K562 (cell line): ENCODE data around the gene PROK1. TPM values are rescaled to one million over a fixed set of nuclear protein-coding genes. Genes with fewer than 3 reads are reported as not detected.
A peak's percentile ranks its signal among the peaks of the same experiment; 100 is the strongest.

ENCODE experiments used
- CBFA2T2 ChIP-seq: fragments of 450-650 bp; conservative IDR thresholded peaks from 2 replicates; pipeline ENCODE4 v1.6.1; 2017; ENCODE audit warnings: mild to moderate bottlenecking
- CCNT2 ChIP-seq: IDR thresholded peaks from 2 replicates; pipeline ENCODE4 v1.6.1; 2011; ENCODE audit warnings: borderline replicate concordance, low read depth, mild to moderate bottlenecking, moderate library complexity, mixed read lengths, low read length; ENCODE audit not compliant: insufficient read length; ENCODE audit errors: extremely low read depth
- GABPB1 ChIP-seq: sonication (generic); formaldehyde crosslinking; IDR thresholded peaks from 2 replicates; pipeline ENCODE4 v1.8.0; 2022; ENCODE audit warnings: mild to moderate bottlenecking, missing genetic modification reagents
- GTF2A2 ChIP-seq: IDR thresholded peaks from 2 replicates; pipeline ENCODE4 v1.6.1; 2016; ENCODE audit warnings: mild to moderate bottlenecking, missing genetic modification characterization, missing compliant biosample characterization
- GTF2E2 ChIP-seq: fragments of 200-800 bp; sonication (Bioruptor generic); IDR thresholded peaks from 2 replicates; pipeline ENCODE4 v1.6.1; 2016; ENCODE audit warnings: missing genetic modification characterization, missing compliant biosample characterization
- HNRNPK ChIP-seq: fragments of 200-400 bp; formaldehyde crosslinking; IDR thresholded peaks from one replicate; pipeline ENCODE4 v1.6.1; 2018; ENCODE audit warnings: mild to moderate bottlenecking, low read depth, low read length; ENCODE audit not compliant: poor library complexity, severe bottlenecking
- NR2C1 ChIP-seq, 2 experiments: fragments of 450-650 bp; IDR thresholded peaks; 2 replicates each; pipeline ENCODE4 v1.6.1; 2017; ENCODE audit warnings: mild to moderate bottlenecking in 2 of 2, antibody characterized with exemption in 1 of 2, inconsistent platforms in 1 of 2, missing compliant biosample characterization in 1 of 2, missing genetic modification characterization in 1 of 2
- PCBP1 ChIP-seq: fragments of 200-400 bp; formaldehyde crosslinking; IDR thresholded peaks from 2 replicates; pipeline ENCODE4 v1.6.1; 2018; ENCODE audit warnings: mild to moderate bottlenecking, low read depth, low read length; ENCODE audit not compliant: poor library complexity, severe bottlenecking
- POLR2H ChIP-seq: IDR thresholded peaks from 2 replicates; pipeline ENCODE4 v1.6.1; 2016; ENCODE audit warnings: missing genetic modification characterization, low read depth, mild to moderate bottlenecking, control low read depth, missing compliant biosample characterization, moderate library complexity
- SIRT6 ChIP-seq: IDR thresholded peaks from one replicate; pipeline ENCODE4 v1.6.1; 2012; ENCODE audit warnings: low read depth, mild to moderate bottlenecking, control low read depth, inconsistent platforms, low read length, moderate library complexity
- SRSF1 ChIP-seq: fragments of 200-400 bp; formaldehyde crosslinking; IDR thresholded peaks from 2 replicates; pipeline ENCODE4 v1.6.1; 2017; ENCODE audit warnings: mild to moderate bottlenecking, low read depth, low read length, moderate library complexity
- TCFL5 ChIP-seq: fragments of 250-450 bp; sonication (Bioruptor Pico); conservative IDR thresholded peaks from 2 replicates; pipeline ENCODE4 v1.6.1; 2021; ENCODE audit warnings: mild to moderate bottlenecking, moderate library complexity, matching md5 sums
- TFE3 ChIP-seq: fragments of 450-650 bp; formaldehyde crosslinking; IDR thresholded peaks from 2 replicates; pipeline ENCODE4 v1.4.0; 2020; ENCODE audit warnings: mild to moderate bottlenecking, mixed read lengths
- TOE1 ChIP-seq, 2 experiments: fragments of 450-650 bp in 1 of 2; sonication (generic) in 1 of 2; formaldehyde crosslinking in 1 of 2; IDR thresholded peaks; 2 replicates each; pipeline versions ENCODE4 v1.7.1 to v1.8.0; 2016 to 2022; ENCODE audit warnings: borderline replicate concordance in 2 of 2, mild to moderate bottlenecking in 2 of 2, antibody characterized with exemption in 1 of 2, inconsistent platforms in 1 of 2, low read depth in 1 of 2, missing genetic modification reagents in 1 of 2, moderate library complexity in 1 of 2
- ZBTB1 ChIP-seq: sonication (generic); formaldehyde crosslinking; IDR thresholded peaks from 2 replicates; pipeline ENCODE4 v1.8.1; 2023; ENCODE audit warnings: missing genetic modification reagents, low read depth, mild to moderate bottlenecking, borderline replicate concordance
- ZC3H4 ChIP-seq: sonication (generic); formaldehyde crosslinking; IDR thresholded peaks from 2 replicates; pipeline ENCODE4 v1.9.0; 2021; ENCODE audit warnings: missing genetic modification reagents, borderline replicate concordance
- ZNF184 ChIP-seq: sonication (generic); formaldehyde crosslinking; IDR thresholded peaks from 2 replicates; pipeline ENCODE4 v1.5.0; 2020; ENCODE audit warnings: missing genetic modification reagents
- polyA plus RNA-seq, 8 experiments: library from polyadenylated mRNA; depleted of rRNA in 4 of 8; stranded (reverse) in 5 of 8; unstranded in 3 of 8; fragments of >200 nt; fragmentation: Nextera tagmentation in 2 of 8; fragmentation: Illumina TruSeq in 1 of 8; extraction: Ambion mirVana in 2 of 8; extraction: Trizol in 1 of 8; gene quantifications; 2 replicates each; pipeline versions ENCODE4 v1.2.1 to v1.2.3, GENCODE V29; 2011 to 2014; ENCODE audit warnings: inconsistent platforms in 1 of 8, missing spikeins in 1 of 8
- total RNA-seq, 7 experiments: library from RNA; depleted of rRNA in 6 of 7; stranded (reverse); fragments of >200 nt in 6 of 7; fragmentation: Illumina TruSeq in 2 of 7; extraction: Trizol in 2 of 7; gene quantifications; 2 replicates each; pipeline versions ENCODE4 v1.2.1 to v1.2.3, GENCODE V29; 2011 to 2021; ENCODE audit warnings: low replicate concordance in 1 of 7
- TF ChIP-seq, protein P1 (sequence below): sonication (generic); formaldehyde crosslinking; IDR thresholded peaks from 2 replicates; pipeline ENCODE4 v1.8.0; 2022; ENCODE audit warnings: missing genetic modification reagents, mild to moderate bottlenecking, moderate library complexity, borderline replicate concordance
- TF ChIP-seq, protein P2 (sequence below): sonication (generic); formaldehyde crosslinking; IDR thresholded peaks from 2 replicates; pipeline ENCODE4 v1.8.0; 2022; ENCODE audit warnings: mild to moderate bottlenecking, missing genetic modification reagents
- TF ChIP-seq, protein P3 (sequence below): sonication (generic); formaldehyde crosslinking; IDR thresholded peaks from 2 replicates; pipeline ENCODE4 v1.5.0; 2020; ENCODE audit warnings: missing genetic modification reagents
- TF ChIP-seq, protein P4 (sequence below): fragments of 250-450 bp; sonication (Bioruptor Pico); IDR thresholded peaks from 2 replicates; pipeline ENCODE4 v1.5.1; 2021; ENCODE audit warnings: mild to moderate bottlenecking

PROK1 gene
- total and polyA plus RNA-seq, 9 of the 15 experiments (the other 6 are each of a cell fraction or from before 2014, with no cell fraction given): 0.15 TPM; not detected in 8

DNA sequence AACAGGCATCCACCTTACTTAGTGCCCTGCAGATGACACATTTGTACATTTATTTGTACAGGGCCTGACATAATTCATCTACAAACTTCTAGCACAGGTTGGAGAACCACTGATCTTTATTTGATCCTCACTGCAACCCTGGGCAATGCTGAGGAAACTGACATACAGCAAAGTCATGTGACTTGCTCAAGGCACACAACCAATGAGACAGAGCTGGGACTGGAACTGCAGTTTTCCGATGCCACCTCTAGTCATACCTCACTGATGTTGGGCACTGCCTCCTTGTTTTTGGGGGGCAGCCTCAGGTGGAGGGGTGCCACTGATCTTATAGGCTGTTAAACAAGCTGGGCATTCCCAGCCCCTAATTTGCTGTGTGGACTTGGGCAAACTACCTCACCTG, 3.4 kb downstream of the PROK1 start (continued):
- TF ChIP-seq, protein P1, sequence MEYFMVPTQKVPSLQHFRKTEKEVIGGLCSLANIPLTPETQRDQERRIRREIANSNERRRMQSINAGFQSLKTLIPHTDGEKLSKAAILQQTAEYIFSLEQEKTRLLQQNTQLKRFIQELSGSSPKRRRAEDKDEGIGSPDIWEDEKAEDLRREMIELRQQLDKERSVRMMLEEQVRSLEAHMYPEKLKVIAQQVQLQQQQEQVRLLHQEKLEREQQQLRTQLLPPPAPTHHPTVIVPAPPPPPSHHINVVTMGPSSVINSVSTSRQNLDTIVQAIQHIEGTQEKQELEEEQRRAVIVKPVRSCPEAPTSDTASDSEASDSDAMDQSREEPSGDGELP (CRISPR knock-in tag): no peak
- no peak for TF ChIP-seq HNRNPK
- TF ChIP-seq PCBP1: no peak
- TF ChIP-seq TOE1 (IDR thresholded peaks at IDR 0.05; ENCODE audit: borderline replicate concordance): peak; percentile 44; the same call in 1 of the 2 replicates
- no peak for TF ChIP-seq TOE1 (CRISPR knock-in tag; IDR thresholded peaks at IDR 0.05; ENCODE audit: borderline replicate concordance, low read depth)
- TF ChIP-seq, protein P2, sequence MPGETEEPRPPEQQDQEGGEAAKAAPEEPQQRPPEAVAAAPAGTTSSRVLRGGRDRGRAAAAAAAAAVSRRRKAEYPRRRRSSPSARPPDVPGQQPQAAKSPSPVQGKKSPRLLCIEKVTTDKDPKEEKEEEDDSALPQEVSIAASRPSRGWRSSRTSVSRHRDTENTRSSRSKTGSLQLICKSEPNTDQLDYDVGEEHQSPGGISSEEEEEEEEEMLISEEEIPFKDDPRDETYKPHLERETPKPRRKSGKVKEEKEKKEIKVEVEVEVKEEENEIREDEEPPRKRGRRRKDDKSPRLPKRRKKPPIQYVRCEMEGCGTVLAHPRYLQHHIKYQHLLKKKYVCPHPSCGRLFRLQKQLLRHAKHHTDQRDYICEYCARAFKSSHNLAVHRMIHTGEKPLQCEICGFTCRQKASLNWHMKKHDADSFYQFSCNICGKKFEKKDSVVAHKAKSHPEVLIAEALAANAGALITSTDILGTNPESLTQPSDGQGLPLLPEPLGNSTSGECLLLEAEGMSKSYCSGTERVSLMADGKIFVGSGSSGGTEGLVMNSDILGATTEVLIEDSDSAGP (CRISPR knock-in tag): no peak
- peak; percentile 89 for TF ChIP-seq TFE3 (CRISPR knock-in tag)
- TF ChIP-seq, protein P3, sequence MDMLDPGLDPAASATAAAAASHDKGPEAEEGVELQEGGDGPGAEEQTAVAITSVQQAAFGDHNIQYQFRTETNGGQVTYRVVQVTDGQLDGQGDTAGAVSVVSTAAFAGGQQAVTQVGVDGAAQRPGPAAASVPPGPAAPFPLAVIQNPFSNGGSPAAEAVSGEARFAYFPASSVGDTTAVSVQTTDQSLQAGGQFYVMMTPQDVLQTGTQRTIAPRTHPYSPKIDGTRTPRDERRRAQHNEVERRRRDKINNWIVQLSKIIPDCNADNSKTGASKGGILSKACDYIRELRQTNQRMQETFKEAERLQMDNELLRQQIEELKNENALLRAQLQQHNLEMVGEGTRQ (CRISPR knock-in tag): 0 out of 2 replicates have a peak, but pooled peaks have one; percentile 12
- no peak for TF ChIP-seq GTF2A2 (tag)
- no peak for TF ChIP-seq SRSF1
- no peak for TF ChIP-seq ZBTB1
- TF ChIP-seq CCNT2: no peak
- TF ChIP-seq GTF2E2 (tag): no peak
- no peak for TF ChIP-seq TCFL5 (CRISPR knock-in tag)
- TF ChIP-seq, protein P4, sequence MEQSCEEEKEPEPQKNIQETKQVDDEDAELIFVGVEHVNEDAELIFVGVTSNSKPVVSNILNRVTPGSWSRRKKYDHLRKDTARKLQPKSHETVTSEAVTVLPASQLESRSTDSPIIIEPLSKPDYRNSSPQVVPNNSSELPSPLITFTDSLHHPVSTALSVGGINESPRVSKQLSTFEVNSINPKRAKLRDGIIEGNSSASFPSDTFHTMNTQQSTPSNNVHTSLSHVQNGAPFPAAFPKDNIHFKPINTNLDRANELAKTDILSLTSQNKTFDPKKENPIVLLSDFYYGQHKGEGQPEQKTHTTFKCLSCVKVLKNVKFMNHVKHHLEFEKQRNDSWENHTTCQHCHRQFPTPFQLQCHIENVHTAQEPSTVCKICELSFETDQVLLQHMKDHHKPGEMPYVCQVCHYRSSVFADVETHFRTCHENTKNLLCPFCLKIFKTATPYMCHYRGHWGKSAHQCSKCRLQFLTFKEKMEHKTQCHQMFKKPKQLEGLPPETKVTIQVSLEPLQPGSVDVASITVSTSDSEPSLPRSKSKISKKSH (CRISPR knock-in tag): no peak
- TF ChIP-seq NR2C1 (IDR thresholded peaks at IDR 0.05): no peak
- no peak for TF ChIP-seq NR2C1 (tag; IDR thresholded peaks at IDR 0.05)
- TF ChIP-seq GABPB1: no peak
- TF ChIP-seq SIRT6: no peak
- no peak for TF ChIP-seq ZNF184 (CRISPR knock-in tag)
- 0 out of 2 replicates have a peak, but pooled peaks have one; percentile 3 for TF ChIP-seq CBFA2T2
- no peak for TF ChIP-seq POLR2H (tag)
- TF ChIP-seq ZC3H4 (CRISPR knock-in tag): no peak
